GM10248 (cell line): ENCODE data around the gene CPSF2.
A peak's percentile ranks its signal among the peaks of the same experiment; 100 is the strongest.

Experiments used
- CTCF ChIA-PET: fragments of 300-600 bp; sonication (Branson Sonifier 250); formaldehyde crosslinking; extraction: SDS; loops from one replicate; lab custom pipeline; 2021; ENCODE audit warnings: antibody characterized with exemption; lab: Yijun Ruan, JAX
- POLR2A ChIA-PET: fragments of 350-650 bp; sonication (Branson Sonifier 250); formaldehyde crosslinking; extraction: SDS; loops from one replicate; lab custom pipeline; 2020; ENCODE audit warnings: antibody characterized with exemption; lab: Yijun Ruan, JAX
- DNase-seq: peaks from one replicate; pipeline ENCODE4 v3.0.0; 2012; ENCODE audit errors: extremely low spot score
- CTCF ChIP-seq: IDR thresholded peaks from 2 replicates; pipeline ENCODE4 v1.5.1; 2012; ENCODE audit warnings: mild to moderate bottlenecking, low read depth; ENCODE audit errors: extremely low read depth, missing control alignments, control extremely low read depth

CPSF2 gene

GRCh38 chr14:92121207-92121669, 531 bp upstream of the CPSF2 start:
- peak; percentile 59 for DNase-seq
- ChIA-PET CTCF (interaction anchor here (0.8 to 11.7 kb wide), 12 partner anchors 10 to 480 kb away, joined by 3 to 134 read pairs (median 4); partner anchors contain the start of gene ATXN3), POLR2A (interaction anchor here (1.5 to 1.6 kb wide), 2 partner anchors 10 to 28 kb away, joined by 6 to 10 read pairs; no protein-coding TSS in a partner anchor)
- no peak for TF ChIP-seq CTCF

- TF ChIP-seq CTCF = no peak
- ChIA-PET CTCF (interaction anchor here (0.7 to 11.7 kb wide), 14 partner anchors 9 to 590 kb away, joined by 3 to 134 read pairs (median 4); partner anchors contain the start of genes ATXN3 and TRIP11), POLR2A (interaction anchor here (0.7 to 1.9 kb wide), 4 partner anchors 11 to 608 kb away, joined by 3 to 10 read pairs (median 7); partner anchors contain the start of gene ATXN3)
- peak; percentile 29 for DNase-seq
Measured at GRCh38 chr14:92122351-92122677, 545 bp downstream of the CPSF2 start.

- DNase-seq = no peak
- POLR2A ChIA-PET = interaction anchor here (0.7 to 1.9 kb wide), 3 partner anchors 17 to 607 kb away, joined by 3 to 10 read pairs (median 8); partner anchors contain the start of gene ATXN3
- no peak for TF ChIP-seq CTCF
- CTCF ChIA-PET = interaction anchor here (1.0 to 11.7 kb wide), 7 partner anchors 11 to 590 kb away, joined by 3 to 134 read pairs (median 4); partner anchors contain the start of genes ATXN3 and TRIP11
Measured at GRCh38 chr14:92122761-92123160, 992 bp downstream of the CPSF2 start.

- DNase-seq = no peak
- CTCF ChIA-PET = interaction anchor here (0.6 to 4.6 kb wide), 8 partner anchors 11 to 218 kb away, joined by 3 to 20 read pairs (median 4); partner anchors contain the start of genes ATXN3, CPSF2 and NDUFB1
- POLR2A ChIA-PET = no interaction called here
- no peak for TF ChIP-seq CTCF
Measured at GRCh38 chr14:92134456-92134855, 12.7 kb downstream of the CPSF2 start.

GRCh38 chr14:92135269-92135668, 13.5 kb downstream of the CPSF2 start:
- ChIA-PET CTCF (interaction anchor here (0.9 to 4.6 kb wide), 7 partner anchors 9 to 217 kb away, joined by 3 to 20 read pairs (median 6); partner anchors contain the start of genes ATXN3, CPSF2 and NDUFB1), POLR2A (no interaction called here)
- TF ChIP-seq CTCF = peak; percentile 15
- DNase-seq = no peak

GRCh38 chr14:92143309-92143708, 21.5 kb downstream of the CPSF2 start:
- no peak for TF ChIP-seq CTCF
- ChIA-PET POLR2A (no interaction called here), CTCF (interaction anchor here (1.0 to 1.4 kb wide), 3 partner anchors 8 to 37 kb away, joined by 3 read pairs; partner anchors contain the start of gene ATXN3)
- DNase-seq = no peak
